ENCODE data around the gene HDHD5.

DNA sequence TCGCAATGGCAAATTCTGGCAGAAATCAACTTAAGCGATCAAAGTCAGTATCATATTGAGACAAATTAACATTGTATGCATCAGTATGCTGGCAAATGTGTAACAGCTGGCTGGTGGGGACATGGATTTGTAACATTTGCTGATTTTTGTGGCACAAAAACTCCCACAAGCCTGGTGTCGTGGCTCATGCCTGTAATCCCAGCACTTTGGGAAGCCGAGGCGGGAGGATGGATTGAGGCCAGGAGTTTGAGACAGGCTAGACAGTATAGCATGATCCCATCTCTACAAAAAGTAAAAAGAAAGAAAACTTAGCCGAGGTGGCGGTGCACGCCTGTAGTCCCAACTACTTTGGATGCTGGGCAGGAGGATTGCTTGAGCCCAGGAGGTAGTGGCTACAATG is 17.6 kb upstream of the HDHD5 start:
- no peak for TF ChIP-seq POLR2A (IDR thresholded peaks at IDR 0.05)
- TF ChIP-seq, protein P1, sequence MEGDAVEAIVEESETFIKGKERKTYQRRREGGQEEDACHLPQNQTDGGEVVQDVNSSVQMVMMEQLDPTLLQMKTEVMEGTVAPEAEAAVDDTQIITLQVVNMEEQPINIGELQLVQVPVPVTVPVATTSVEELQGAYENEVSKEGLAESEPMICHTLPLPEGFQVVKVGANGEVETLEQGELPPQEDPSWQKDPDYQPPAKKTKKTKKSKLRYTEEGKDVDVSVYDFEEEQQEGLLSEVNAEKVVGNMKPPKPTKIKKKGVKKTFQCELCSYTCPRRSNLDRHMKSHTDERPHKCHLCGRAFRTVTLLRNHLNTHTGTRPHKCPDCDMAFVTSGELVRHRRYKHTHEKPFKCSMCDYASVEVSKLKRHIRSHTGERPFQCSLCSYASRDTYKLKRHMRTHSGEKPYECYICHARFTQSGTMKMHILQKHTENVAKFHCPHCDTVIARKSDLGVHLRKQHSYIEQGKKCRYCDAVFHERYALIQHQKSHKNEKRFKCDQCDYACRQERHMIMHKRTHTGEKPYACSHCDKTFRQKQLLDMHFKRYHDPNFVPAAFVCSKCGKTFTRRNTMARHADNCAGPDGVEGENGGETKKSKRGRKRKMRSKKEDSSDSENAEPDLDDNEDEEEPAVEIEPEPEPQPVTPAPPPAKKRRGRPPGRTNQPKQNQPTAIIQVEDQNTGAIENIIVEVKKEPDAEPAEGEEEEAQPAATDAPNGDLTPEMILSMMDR (IDR thresholded peaks at IDR 0.05): no peak

All from right lobe of liver (tissue), 4 donors.